HG03575 (cell line): Measurements from ENCODE around the gene C6orf120.
"Not testable (repeated sequence)": the region's sequence is repeated elsewhere in the genome, so short reads cannot be mapped to it uniquely, and the experiment has no call there.

ENCODE experiments used
- ATAC-seq: cut with Tn5 transposase; IDR thresholded peaks from one replicate; pipeline ENCODE4 v1.9.1; 2021; ENCODE audit not compliant: unreplicated experiment, insufficient number of reproducible peaks, low FRiP score; ENCODE audit errors: extremely low read depth

Gene C6orf120

GRCh38 chr6:169675011-169675410 is 26.9 kb upstream of the C6orf120 start:
- no peak for ATAC-seq

GRCh38 chr6:169677096-169677495 is 24.8 kb upstream of the C6orf120 start:
- ATAC-seq, result no peak

GRCh38 chr6:169678342-169678741 is 23.6 kb upstream of the C6orf120 start:
- no peak for ATAC-seq

GRCh38 chr6:169684056-169684455 is 17.9 kb upstream of the C6orf120 start:
- ATAC-seq, result no peak

- no peak for ATAC-seq
Measured at GRCh38 chr6:169685860-169686259, 16.1 kb upstream of the C6orf120 start.

- ATAC-seq, result no peak
Measured at GRCh38 chr6:169689287-169689686, 12.6 kb upstream of the C6orf120 start.

GRCh38 chr6:169691260-169691659 is 10.7 kb upstream of the C6orf120 start:
- no peak for ATAC-seq

GRCh38 chr6:169692516-169692915 is 9.4 kb upstream of the C6orf120 start:
- no peak for ATAC-seq

GRCh38 chr6:169695131-169695530 is 6.8 kb upstream of the C6orf120 start:
- no peak for ATAC-seq

GRCh38 chr6:169697115-169697514 is 4.8 kb upstream of the C6orf120 start:
- not testable (repeated sequence) for ATAC-seq

GRCh38 chr6:169700296-169700695 is 1.6 kb upstream of the C6orf120 start:
- ATAC-seq, result no peak

- no peak for ATAC-seq
Measured at GRCh38 chr6:169701311-169701953, 494 bp upstream of the C6orf120 start.

- no peak for ATAC-seq
Measured at GRCh38 chr6:169702840-169703246, 917 bp downstream of the C6orf120 start.

GRCh38 chr6:169707772-169708171 is 5.8 kb downstream of the C6orf120 start:
- ATAC-seq, result no peak

- no peak for ATAC-seq
Measured at GRCh38 chr6:169709293-169709692, 7.4 kb downstream of the C6orf120 start.

- ATAC-seq, result no peak
Measured at GRCh38 chr6:169710009-169710408, 8.1 kb downstream of the C6orf120 start.

- no peak for ATAC-seq
Measured at GRCh38 chr6:169714178-169714577, 12.3 kb downstream of the C6orf120 start.

- ATAC-seq, result no peak
Measured at GRCh38 chr6:169714595-169714994, 12.7 kb downstream of the C6orf120 start.

- no peak for ATAC-seq
Measured at GRCh38 chr6:169719117-169719516, 17.2 kb downstream of the C6orf120 start.

- no peak for ATAC-seq
Measured at GRCh38 chr6:169720207-169720855, 18.4 kb downstream of the C6orf120 start.
